GM18520 (cell line): Measurements from ENCODE around the gene GUSB.
"Not testable (repeated sequence)": the region's sequence is repeated elsewhere in the genome, so short reads cannot be mapped to it uniquely, and the experiment has no call there.

ENCODE experiments used
- ATAC-seq: cut with Tn5 transposase; IDR thresholded peaks from one replicate; pipeline ENCODE4 v1.9.1; 2021; ENCODE audit not compliant: unreplicated experiment

GUSB gene

DNA sequence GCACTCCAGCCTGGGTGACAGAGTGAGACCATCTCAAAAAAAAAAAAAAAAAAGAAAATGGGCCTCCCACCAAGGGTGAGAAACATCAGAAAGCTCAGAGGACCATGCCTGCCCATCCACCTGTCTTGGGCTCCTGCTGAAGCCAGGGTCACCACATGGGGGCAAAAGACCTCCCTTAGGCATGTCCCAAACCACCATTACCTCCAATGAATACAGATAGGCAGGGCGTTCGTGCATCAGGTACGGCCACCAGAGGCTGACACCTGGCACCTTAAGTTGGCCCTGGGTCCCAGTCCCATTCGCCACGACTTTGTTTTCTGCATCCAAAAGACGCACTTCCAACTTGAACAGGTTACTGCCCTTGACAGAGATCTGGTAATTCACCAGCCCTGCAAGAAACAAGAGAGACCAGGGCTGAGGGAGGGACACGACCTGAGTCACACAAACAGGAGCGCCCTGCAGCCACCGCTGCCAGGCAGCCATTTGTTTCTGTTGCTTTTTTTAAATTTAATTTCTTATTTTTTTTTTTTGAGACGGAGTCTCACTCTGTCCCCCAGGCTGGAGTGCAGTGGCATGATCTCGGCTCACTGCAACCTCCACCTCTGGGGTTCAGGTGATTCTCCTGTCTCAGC is 6.1 kb downstream of the GUSB start:
- ATAC-seq = no peak

DNA sequence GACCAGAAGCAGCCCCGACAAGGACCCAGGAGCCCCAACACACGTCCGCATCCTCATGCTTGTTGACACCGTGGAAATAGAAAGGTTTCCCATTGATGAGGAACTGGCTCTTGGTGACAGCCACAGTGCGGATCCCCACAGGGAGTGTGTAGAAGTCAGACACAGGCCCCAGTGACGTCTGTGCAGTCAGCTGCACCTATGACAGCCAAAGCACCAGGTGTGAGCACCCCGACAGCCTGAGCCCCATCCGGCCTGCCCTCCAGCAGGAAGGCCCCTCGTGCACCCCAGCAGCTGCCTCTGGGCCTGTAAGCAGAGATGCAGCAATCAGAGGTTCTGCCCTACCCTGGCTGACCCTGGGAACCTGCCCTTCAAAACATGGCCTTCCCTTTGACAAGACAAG is 7.1 kb downstream of the GUSB start:
- no peak for ATAC-seq

DNA sequence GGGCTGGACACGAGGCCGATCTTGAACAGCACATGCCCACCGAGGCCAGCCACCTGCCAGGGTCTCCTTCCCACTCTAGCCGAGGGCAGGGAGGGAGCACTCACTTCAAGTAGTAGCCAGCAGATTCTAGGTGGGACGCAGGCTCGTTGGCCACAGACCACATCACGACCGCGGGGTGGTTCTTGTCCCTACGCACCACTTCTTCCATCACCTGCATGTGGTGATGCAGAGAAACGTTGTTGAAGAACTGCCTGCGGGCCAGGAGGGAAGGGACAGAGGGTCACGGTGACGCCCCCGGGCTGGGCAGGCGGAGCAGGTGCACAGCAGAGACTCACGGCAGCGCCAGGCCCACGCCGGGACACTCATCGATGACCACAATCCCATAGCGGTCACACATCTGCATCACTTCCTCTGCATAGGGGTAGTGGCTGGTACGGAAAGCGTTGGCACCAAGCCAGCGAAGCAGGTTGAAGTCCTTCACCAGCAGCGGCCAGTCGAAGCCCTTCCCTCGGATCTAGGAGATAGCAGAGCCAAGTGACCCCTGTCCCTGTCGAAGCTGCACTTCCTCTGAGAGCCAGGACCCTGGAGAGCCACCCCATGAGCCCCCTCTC is 7.7 kb downstream of the GUSB start:
- ATAC-seq = no peak

DNA sequence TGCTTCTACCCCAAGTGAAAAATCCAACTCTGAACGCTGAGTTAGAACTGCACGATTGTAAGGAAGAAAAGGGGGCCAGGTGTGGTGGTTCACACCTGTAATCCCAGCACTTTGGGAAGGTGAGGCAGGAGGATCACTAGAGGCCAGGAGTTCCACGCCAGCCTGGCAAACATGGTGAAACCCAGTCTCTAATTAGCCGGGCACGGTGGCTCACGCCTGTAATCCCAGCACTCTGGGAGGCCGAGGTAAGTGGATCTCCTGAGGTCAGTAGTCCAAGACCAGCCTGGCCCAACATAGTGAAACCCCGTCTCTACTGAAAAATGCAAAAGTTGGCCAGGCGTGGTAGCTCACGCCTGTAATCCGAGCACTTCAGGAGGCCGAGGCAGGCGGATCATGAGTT is 9.0 kb downstream of the GUSB start:
- ATAC-seq = no peak

DNA sequence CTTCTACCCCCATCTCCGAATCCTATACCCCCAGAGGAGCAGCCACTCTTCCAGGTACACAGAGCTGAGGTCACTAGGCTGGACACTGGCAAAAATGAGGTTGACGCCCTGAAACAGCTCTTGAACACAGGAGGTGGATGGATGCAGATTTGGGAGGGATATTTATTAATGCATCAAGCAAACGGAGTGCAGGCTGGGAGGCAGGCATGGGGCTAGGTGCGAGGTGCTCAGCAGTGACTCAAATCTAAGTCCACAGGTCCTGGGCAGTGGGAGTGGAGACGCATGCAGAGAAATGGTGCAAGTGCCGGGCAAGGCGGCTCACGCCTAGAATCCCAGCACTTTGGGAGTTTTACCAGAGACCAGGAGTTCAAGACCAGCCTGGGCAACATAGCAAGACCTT is 11.0 kb downstream of the GUSB start:
- no peak for ATAC-seq

DNA sequence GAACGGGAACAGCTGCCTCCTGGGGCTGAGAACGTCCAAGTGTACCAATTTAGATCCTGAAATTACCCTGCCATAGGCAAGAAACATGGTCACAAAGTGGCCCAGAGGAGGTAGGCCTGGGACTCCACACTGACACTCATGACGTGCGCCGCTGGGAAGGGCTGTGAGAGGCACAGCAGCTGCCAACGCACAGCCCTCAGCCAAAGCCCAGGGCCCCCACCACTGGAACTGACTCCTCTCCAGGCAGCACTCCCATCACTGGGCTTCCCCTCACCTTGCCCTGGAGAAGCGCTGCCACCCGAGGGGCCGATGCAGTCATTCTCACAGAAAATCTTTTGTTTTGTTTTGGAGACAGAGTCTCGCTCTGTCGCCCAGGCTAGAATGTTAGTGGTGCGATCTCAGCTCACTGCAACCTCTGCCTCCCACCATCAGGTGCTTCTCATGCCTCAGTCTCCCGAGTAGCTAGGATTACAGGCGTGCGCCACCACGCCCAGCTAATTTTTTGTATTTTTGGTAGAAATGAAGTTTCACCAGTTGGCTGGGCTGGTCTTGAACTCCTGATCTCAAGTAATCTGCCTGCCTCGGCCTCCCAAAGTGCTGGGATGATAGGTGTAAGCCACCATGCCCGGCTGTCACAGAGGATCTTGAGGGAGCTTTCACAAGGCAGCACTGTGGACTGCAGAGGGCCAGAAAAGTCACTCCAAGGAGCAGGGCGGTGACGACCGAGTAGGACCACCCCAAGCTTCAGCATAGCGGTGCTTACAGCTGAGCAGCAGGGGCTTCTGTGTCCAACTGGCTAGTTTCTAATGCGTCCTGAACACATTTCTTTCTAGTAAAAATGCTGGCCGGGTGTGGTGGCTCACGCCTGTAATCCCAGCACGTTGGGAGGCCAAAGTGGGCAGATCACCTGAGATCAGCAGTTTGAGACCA is 13.5 kb downstream of the GUSB start:
- ATAC-seq = no peak

DNA sequence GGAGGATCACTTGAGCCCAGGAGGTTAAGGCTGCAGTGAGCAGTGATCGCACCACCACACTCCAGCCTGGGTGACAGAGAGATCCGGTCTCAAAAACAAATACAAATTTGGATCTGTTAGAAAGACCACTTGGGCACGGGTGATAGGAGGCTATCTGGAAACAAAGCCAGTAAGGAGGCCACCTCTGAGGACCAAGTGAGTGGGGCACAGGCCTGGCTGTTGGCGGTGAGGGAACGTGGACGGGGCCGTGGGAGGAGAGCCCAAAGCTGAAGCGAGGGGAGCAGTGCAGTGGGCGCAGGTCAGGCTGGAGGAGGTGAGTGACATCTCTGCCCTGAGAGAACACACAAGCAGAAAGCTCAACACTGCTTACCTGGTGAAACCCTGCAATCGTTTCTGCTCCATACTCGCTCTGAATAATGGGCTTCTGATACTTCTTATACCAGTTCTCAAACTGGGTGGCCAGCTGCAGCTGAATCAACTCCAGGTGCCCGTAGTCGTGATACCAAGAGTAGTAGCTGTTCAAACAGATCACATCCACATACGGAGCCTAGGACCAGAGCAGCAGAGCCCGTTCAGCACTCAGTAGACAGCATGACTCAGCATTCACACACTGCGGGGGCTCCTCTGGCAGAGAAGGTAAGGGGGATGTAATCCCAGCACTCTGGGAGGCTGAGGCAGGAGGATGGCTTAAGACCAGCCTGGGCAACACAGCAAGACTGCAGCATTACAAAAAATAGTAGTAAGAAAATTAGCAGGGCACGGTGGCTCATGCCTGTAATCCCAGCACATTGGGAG is 14.5 kb downstream of the GUSB start:
- no peak for ATAC-seq

DNA sequence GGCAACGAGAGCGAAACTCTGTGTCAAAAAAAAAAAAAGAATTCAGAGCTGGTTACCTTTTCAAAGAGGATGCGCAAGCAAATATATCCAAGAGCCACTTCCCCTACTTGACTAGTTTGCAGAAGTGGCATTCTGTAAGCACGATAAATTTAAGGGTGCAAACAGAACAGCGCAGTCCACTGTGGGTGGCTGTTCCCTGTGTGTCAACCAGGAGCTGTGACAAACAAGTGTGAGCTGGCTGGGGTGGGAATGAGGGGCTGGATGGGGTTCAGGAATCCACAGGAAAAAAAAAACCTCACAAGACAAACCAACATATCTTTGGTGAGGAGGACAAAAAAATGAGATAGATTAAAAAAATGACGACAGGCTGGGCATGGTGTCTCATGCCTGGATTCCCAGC is 15.9 kb downstream of the GUSB start:
- no peak for ATAC-seq

DNA sequence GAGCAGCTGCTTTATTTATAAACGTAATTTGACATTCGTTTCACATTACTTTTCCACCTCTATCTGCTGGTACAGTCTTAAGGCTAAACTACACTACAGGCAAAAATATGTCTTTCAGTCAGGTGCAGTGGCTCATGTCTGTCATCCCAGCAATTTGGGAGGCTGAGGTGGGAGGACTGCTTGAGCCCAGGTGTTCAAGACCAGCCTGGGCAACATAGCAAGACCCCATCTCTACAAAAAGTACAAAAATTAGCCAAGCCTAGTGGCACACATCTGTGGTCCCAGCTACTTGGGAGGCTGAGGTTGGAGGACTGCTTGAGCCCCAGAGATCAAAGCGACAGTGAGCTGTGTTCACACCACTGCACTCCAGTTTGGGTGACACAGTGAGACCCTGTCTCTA is 17.3 kb downstream of the GUSB start:
- not testable (repeated sequence) for ATAC-seq

DNA sequence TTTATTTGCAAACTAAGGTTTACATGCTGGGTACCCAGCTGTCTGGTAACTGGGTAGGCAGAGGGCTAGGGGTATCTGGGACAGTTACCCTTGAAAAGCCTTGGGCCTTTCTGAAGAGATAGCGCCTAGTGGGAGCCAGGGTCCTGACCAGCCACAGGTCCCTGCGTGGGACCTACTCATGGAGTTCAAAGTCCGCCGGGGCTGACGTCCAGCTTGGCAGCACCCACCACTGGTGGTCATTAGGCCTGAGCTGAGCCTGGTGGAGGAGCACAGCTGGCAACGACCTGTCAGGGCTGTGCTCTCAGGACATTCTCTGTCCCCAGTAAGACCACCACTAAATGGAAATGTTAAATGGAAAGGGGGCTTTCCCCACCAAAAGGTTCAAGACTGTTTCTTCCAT is 20.0 kb downstream of the GUSB start:
- ATAC-seq = no peak

DNA sequence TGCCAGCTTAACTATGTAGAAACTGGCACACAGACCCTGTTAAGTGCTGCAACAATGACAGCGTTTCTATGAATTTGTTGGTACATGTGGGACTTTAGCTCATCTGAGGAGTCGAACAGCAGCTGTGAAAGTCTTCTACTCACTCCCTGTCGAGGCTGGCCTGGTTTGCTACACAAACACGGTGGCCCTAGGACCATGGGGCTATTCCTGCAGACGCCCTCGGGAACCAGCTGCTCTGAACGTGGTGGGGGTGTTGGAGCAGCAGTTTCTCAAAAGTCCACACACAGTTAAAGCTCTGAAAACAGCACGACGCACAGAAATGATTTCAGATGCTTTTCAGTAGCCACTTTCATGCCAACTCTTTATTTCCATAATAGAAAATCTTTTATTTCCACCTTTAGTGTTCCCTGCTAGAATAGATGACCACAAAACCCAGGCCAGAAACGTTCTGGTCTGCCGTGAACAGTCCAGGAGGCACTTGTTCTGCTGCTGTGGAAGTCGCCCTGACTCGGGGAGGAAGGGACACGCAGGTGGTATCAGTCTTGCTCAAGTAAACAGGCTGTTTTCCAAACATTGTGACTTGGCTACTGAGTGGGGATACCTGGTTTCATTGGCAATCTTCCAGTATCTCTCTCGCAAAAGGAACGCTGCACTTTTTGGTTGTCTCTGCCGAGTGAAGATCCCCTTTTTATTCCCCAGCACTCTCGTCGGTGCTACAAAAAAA is 21.5 kb downstream of the GUSB start:
- ATAC-seq = no peak

DNA sequence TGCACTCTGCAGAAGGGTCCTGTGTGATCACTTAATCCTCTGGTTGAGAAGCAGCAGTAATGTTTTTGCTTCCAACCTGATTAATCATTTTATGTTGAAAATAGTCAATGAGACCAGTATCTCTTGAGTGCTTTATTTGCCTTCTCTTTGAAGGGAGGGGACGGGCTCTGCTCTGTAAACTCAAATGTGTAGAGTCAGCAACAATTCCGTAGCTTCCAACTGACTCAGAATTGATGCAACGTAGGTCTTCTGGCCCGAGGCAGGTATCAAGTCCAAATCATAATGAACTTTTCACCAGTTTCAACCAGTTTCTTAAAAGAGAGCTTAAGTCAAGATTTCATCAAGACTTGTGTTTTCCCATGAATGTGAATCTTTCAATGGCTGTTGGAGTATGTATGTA is 26.3 kb downstream of the GUSB start:
- ATAC-seq = no peak

DNA sequence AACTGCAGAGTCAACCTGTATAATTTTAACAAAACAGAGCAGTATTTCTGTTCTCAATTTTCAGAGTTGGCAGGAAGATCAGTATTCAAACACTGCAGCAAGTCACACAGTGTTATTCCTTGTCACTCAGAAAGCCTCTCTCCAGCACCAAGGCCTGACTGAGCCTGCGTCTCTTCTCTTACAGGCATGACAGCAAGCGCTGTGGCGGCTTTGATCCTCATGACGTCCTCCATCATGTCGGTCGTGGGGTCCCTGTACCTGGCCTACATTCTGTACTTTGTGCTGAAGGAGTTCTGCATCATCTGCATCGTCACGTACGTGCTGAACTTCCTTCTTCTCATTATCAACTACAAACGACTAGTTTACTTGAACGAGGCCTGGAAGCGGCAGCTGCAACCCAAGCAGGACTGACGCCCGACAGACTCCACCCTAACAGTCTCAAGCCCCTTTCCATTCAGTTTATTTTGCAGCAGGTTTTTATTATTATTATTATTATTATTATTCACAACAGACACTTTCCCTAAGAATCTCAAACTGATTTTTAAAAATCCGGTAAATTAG is 28.0 kb downstream of the GUSB start:
- ATAC-seq = no peak

DNA sequence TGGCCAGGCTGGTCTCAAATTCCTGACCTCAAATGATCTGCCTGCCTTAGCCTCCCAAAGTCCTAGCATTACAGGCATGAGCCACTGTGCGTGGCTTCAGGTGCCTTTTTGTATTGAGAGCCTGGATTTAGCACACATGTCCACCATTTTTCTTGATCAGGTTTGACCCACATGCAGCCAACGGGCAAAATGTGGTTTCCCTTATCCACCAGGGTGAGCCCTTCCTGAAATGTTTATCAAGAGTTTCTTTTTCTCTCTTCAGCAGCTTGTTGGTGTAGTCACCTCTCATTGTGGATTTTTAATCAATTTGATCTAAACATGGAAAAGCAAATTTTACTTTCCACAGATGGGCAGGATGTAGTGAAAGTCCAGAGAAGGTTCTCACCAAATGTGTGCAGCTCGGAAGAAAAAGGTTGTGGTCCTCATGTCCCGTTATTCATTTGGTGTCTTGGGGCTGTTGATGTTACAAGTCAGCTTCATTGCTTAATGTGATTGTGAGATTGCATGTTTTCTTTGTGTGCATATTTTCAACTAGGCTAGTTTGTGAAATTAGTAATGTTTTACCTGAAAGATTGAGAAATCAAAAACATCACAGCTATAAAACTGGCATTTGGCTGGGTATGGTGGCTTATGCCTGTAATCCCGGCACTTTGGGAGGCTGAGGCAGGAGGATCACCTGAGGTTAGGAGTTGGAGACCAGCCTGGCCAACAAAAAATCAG is 28.9 kb downstream of the GUSB start:
- no peak for ATAC-seq

DNA sequence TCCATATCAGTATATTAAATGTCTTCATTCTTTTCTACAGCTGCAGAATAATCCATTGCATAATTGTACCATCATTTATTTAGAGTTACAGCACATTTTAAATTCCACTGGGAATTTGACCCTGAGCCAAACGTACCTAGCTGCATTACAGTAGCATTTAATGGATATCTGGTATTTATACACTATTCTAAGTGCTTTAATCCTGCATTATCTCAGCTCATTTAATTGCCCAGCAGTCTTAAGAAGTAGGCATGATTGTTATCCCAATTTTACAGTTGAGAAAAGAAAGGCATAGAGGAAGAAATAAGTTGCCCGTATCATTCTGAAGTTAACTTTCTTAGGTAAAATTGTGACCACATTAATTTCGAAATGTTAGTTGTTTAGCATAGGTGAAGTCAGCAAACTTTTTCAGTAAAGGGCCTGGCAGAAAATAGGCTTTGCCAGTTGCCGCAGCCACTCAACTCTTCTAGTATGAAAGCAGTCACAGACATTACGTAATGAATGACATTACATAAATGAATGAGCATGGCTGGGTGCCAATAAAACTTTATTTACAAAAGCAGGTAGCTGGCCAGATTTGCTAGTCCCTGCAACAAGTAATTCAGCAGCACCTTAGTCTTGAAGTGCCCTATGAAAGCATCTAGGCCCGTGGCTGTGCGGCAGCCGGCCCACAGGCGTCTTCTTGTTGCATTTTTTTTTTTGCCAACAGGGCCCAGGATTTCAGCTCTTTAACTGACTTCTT is 30.0 kb downstream of the GUSB start:
- ATAC-seq = no peak

DNA sequence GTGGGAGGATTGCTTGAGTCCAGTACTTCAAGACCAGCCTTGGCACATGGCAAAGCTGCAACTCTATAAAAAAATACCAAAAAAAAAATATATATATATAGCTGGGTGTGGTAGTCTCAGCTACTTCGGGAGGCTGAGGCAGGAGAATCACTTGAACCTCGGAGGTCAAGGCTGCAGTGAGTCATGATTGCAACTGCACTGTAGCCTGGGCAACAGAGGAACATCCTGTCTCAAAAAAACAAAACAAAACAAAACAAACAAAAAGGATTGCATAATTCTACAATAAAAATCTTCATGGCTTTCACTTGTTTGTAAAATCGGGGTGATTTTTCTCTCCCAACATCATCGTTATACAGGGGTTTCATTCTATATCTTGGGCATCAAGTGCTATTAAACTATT is 35.1 kb downstream of the GUSB start:
- no peak for ATAC-seq

DNA sequence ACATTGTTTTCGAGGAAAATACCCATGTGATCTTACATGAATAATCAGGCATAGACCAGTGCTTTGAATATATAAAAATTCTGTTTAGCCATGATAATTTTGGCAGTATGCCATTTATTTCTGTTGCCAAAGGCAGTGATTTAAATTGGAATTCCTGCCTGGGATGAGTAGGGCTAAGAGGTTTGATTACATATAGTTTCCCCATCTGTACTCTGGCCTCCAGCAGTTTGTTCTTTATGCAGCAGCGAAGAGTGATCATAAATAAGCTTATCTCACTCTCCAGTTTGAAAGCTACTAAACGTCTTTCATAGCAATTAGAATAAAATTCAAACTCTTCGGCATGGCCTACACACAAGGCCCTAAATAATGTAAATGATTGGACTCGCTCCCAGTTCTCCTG is 36.2 kb downstream of the GUSB start:
- not testable (repeated sequence) for ATAC-seq

DNA sequence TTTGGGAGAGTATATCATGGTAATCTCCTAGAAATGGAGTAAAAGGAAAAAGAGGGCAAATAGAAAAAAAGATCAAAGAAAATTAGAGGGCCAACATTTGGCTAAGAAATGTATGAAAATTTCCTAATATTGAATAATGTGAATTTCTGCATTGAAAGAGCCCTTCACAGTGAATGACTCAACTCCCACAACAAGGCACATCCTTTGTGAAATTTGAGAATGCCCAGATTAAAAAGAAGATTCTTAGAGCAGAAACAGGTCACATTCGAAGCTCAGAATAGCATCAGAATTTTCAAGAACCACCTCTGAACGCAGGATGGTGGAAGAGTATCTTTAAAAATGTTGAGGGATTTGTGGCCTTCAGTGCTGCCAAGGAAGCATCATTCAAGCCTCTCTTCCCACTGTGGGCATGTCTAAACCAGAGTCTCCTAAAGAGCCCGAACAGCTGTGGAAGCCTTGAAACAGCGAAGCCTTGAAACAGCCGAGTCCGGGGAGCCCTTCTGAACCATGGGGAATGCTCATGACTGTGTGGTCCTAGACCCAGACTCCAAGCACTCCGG is 43.6 kb downstream of the GUSB start:
- ATAC-seq = no peak

DNA sequence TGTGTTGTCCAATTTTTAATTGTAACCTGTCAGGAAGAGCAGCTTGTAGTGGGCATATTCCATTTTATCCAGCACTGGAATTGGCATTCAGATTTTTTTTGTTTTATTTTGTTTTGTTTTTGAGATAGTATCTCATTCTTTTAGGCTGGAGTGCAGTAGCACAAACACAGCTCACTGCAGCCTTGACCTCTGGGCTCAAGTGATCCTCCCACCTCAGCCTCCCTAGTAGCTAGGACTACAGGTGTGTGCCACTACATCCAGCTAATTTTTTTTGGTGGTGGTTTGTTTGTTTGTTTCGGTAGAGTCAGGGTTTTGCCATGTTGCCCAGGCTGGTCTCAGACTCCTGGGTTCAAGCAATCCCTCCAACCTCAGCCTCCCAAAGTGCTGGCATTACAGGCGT is 44.7 kb downstream of the GUSB start:
- no peak for ATAC-seq
